GM19372 (cell line): ENCODE results near the gene S100A11.

Experiments used
- ATAC-seq: cut with Tn5 transposase; IDR thresholded peaks from one replicate; pipeline ENCODE4 v1.9.1; 2021; ENCODE audit warnings: mild to moderate bottlenecking, low read depth, moderate library complexity; ENCODE audit not compliant: unreplicated experiment

The S100A11 gene

DNA sequence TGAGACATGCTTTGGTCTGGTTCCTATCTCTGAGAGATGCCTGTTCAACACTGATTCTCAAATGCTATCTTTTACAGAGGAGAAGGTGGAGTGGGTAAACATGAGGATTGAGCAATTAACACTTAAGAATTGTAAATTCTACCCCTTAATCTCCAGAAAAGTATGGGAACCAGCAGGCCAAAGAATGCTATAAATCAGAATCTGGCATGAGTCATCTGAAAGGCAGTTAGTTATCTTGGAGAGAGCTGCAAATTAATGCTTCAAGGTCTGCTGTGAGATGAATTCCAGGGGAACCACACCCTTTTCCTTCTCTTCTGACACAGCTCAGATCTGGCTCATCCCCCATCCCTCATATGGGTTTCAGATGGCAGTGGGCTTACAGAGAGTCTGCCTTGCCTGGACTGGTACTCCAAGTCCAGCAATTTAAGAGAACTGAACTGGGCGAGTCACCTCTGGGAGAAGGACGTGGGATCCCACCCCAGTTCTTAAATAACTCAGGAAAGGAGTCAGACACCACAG is 48.3 kb downstream of the S100A11 start:
- no peak for ATAC-seq

DNA sequence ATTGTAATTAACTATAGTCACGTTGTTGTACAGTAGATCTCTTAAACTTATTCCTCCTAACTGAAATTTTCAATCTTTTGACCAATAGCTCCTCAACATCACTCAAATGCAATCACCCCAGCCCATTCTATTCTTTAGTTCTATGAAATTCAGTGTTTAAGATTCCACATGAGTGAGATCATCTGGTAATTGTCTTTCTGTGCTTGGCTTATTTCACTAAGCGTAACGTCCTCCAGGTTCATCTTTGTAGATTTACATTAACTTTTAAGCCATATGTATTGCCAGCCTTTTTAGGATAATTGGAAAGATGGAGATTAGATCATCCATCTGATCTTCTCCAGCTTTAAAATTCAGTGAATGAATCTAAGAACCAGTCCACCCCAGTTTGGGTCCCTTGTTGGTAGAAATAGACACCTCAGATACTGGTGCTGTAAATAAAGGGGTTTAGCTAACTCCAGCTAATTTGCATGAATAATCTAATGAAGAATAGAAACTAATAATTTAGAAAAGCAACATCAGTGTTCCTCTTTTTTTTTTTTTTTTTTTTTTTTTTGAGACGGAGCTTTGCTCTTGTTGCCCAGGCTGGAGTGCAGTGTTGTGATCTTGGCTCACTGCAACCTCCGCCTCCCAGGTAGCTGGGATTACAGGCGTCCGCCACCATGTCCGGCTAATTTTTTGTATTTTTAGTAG is 50.2 kb downstream of the S100A11 start:
- no peak for ATAC-seq

DNA sequence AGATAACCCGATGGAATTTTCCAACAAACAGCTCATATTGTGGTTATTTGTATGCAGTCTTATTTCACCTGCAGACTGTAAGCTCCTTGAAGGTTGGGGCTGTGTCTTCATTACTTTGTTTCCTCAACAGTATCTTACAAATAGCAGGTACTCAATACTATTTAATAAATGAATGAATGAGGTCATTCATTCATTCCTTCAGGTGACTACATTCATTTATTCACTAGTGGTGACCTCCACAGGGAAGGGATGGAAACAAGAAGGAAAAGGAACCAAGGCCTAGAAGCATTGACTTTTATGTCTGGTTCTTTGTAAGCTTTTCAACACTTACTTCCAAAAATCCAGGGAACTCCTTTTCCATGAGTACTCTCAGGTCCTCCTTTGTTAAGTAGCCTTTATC is 51.0 kb downstream of the S100A11 start:
- ATAC-seq: no peak

DNA sequence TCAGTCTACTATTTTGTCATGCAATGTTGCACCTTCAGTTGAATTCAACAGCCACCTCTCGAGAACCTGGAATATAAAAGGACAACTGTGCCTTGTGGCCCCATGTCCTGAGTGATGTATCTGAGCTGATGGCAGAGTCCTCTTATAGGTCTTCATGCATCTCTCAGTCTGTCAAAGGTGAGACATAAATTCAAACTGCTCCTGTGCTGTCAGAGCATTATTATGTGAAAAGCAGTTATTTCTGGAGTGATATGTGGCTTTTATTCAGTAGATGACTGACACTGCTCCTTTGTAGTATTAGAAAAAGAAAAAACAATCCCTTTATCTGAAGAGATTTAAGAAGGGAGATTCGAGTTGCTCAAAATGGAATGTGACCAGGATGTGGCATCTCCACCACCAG is 51.5 kb downstream of the S100A11 start:
- ATAC-seq: no peak

DNA sequence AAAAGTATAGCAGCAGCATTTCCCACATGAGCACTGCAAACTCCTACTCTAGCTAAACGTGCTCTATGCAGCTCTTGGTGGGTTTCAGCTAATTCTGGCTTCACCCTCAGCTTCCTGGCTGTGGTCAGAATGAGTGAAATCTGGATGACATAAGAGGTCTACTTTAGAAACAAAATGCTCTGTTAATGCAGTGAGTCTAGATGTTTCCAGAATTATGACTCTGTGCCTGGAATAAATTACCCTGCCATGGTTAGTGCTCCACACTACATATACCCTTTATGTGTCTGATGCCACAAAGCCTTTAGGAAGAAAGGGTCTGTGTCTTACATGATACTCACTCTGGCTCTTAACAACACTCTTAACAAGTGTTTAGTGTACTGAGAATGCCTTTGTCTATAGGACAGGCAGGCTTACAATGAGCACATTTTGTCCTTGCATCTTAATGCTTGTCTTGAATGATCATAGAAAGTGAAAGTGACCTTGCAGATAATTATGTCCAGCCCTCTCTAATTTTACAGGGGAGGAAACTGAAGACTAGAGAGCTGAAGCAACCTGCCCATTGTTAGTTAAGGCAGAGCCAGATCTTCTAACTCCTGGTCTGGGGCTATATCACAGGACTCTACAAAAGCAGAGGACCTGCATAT is 52.4 kb downstream of the S100A11 start:
- peak; percentile 49 for ATAC-seq
